ENCODE results near the gene FBXO31.

Gene FBXO31

GRCh38 chr16:87383505-87384161 lies at the start of gene FBXO31:
Gene FBXO31 (minus strand): TSS chr16:87383776. CDS start chr16:87383744, 32 bp downstream.
- DNase-seq (ENCODE audit: low read depth) = peak; percentile 91

- DNase-seq (ENCODE audit: low read depth) = no peak
Observed at GRCh38 chr16:87432330-87432915, 48.8 kb upstream of the FBXO31 start.

- no peak for DNase-seq (ENCODE audit: low read depth)
Observed at GRCh38 chr16:87431926-87432325, 48.4 kb upstream of the FBXO31 start.

- no peak for DNase-seq (ENCODE audit: low read depth)
Observed at GRCh38 chr16:87426423-87427215, 43.0 kb upstream of the FBXO31 start.

- no peak for DNase-seq (ENCODE audit: low read depth)
Observed at GRCh38 chr16:87425941-87426340, 42.4 kb upstream of the FBXO31 start.

- DNase-seq (ENCODE audit: low read depth) = no peak
Observed at GRCh38 chr16:87424266-87424665, 40.7 kb upstream of the FBXO31 start.

- DNase-seq (ENCODE audit: low read depth) = no peak
Observed at GRCh38 chr16:87423429-87423828, 39.9 kb upstream of the FBXO31 start.

GRCh38 chr16:87422106-87422505 lies 38.5 kb upstream of the FBXO31 start:
- DNase-seq (ENCODE audit: low read depth) = no peak

- no peak for DNase-seq (ENCODE audit: low read depth)
Observed at GRCh38 chr16:87421003-87421912, 37.7 kb upstream of the FBXO31 start.

- no peak for DNase-seq (ENCODE audit: low read depth)
Observed at GRCh38 chr16:87420026-87421002, 36.7 kb upstream of the FBXO31 start.

- no peak for DNase-seq (ENCODE audit: low read depth)
Observed at GRCh38 chr16:87418644-87419043, 35.1 kb upstream of the FBXO31 start.

- no peak for DNase-seq (ENCODE audit: low read depth)
Observed at GRCh38 chr16:87418216-87418615, 34.6 kb upstream of the FBXO31 start.

GRCh38 chr16:87417528-87417910 lies 33.9 kb upstream of the FBXO31 start:
- DNase-seq (ENCODE audit: low read depth) = no peak

GRCh38 chr16:87416826-87417527 lies 33.4 kb upstream of the FBXO31 start:
- DNase-seq (ENCODE audit: low read depth) = no peak

GRCh38 chr16:87415441-87415840 lies 31.9 kb upstream of the FBXO31 start:
- DNase-seq (ENCODE audit: low read depth) = no peak

- no peak for DNase-seq (ENCODE audit: low read depth)
Observed at GRCh38 chr16:87414251-87414680, 30.7 kb upstream of the FBXO31 start.

- no peak for DNase-seq (ENCODE audit: low read depth)
Observed at GRCh38 chr16:87412996-87413421, 29.4 kb upstream of the FBXO31 start.

- no peak for DNase-seq (ENCODE audit: low read depth)
Observed at GRCh38 chr16:87412371-87412995, 28.9 kb upstream of the FBXO31 start.

- DNase-seq (ENCODE audit: low read depth) = no peak
Observed at GRCh38 chr16:87411375-87412271, 28.0 kb upstream of the FBXO31 start.
